GM18867 (cell line): ENCODE results near the gene DSC2.
A peak's percentile ranks its signal among the peaks of the same experiment; 100 is the strongest.

Source experiments
- ATAC-seq: cut with Tn5 transposase; IDR thresholded peaks from one replicate; pipeline ENCODE4 v1.9.1; 2021; ENCODE audit warnings: mild to moderate bottlenecking, moderate library complexity; ENCODE audit not compliant: unreplicated experiment

Gene DSC2

GRCh38 chr18:31099450-31100230 lies 2.6 kb downstream of the DSC2 start:
- ATAC-seq = no peak

GRCh38 chr18:31098878-31099277 lies 3.3 kb downstream of the DSC2 start:
- ATAC-seq = no peak

- no peak for ATAC-seq
Observed at GRCh38 chr18:31097666-31098065, 4.6 kb downstream of the DSC2 start.

GRCh38 chr18:31093880-31094279 lies 8.3 kb downstream of the DSC2 start:
- ATAC-seq = no peak

GRCh38 chr18:31093294-31093693 lies 8.9 kb downstream of the DSC2 start:
- ATAC-seq = no peak

- no peak for ATAC-seq
Observed at GRCh38 chr18:31091350-31091749, 10.9 kb downstream of the DSC2 start.

GRCh38 chr18:31088532-31088931 lies 13.7 kb downstream of the DSC2 start:
- no peak for ATAC-seq

GRCh38 chr18:31079973-31080372 lies 22.2 kb downstream of the DSC2 start:
- no peak for ATAC-seq

- no peak for ATAC-seq
Observed at GRCh38 chr18:31077878-31078277, 24.3 kb downstream of the DSC2 start.

GRCh38 chr18:31072175-31072574 lies 30.0 kb downstream of the DSC2 start:
- ATAC-seq = no peak

GRCh38 chr18:31070206-31070605 lies 32.0 kb downstream of the DSC2 start:
- no peak for ATAC-seq

GRCh38 chr18:31066266-31066665 lies 36.0 kb downstream of the DSC2 start:
- no peak for ATAC-seq

GRCh38 chr18:31065036-31065773 lies 37.0 kb downstream of the DSC2 start:
- ATAC-seq = no peak

- peak; percentile 81 for ATAC-seq
Observed at GRCh38 chr18:31064130-31064529, 38.1 kb downstream of the DSC2 start.

GRCh38 chr18:31061945-31062344 lies 40.3 kb downstream of the DSC2 start:
- ATAC-seq = peak; percentile 35

- ATAC-seq = no peak
Observed at GRCh38 chr18:31058897-31059296, 43.3 kb downstream of the DSC2 start.

GRCh38 chr18:31057917-31058316 lies 44.3 kb downstream of the DSC2 start:
- no peak for ATAC-seq

- ATAC-seq = no peak
Observed at GRCh38 chr18:31057051-31057450, 45.2 kb downstream of the DSC2 start.

GRCh38 chr18:31056296-31056695 lies 45.9 kb downstream of the DSC2 start:
- ATAC-seq = no peak

GRCh38 chr18:31050635-31051034 lies 51.6 kb downstream of the DSC2 start:
- no peak for ATAC-seq

GRCh38 chr18:31049189-31049588 lies 53.0 kb downstream of the DSC2 start:
- no peak for ATAC-seq

- ATAC-seq = no peak
Observed at GRCh38 chr18:31048216-31048615, 54.0 kb downstream of the DSC2 start.
